Liver (tissue), 3 donors: Measurements from ENCODE around the gene BMAL1.

Experiments used
- CTCF ChIP-seq: fragments of 150-350 bp; IDR thresholded peaks from 2 replicates; pipeline ENCODE4 v1.5.1; 2017; ENCODE audit warnings: improper control_type of control experiment, low read depth, low read length; ENCODE audit not compliant: missing input control
- EGR1 ChIP-seq, 2 donors: IDR thresholded peaks; 2 replicates each; pipeline ENCODE4 v1.6.1; 2016 to 2018; ENCODE audit warnings: antibody characterized with exemption in 2 of 2, low read depth in 2 of 2
- FOXA1 ChIP-seq: IDR thresholded peaks from 2 replicates; pipeline ENCODE4 v1.6.1; 2016; ENCODE audit warnings: antibody characterized with exemption
- GABPA ChIP-seq, 2 donors: IDR thresholded peaks in 1 of 2; conservative IDR thresholded peaks in 1 of 2; 2 replicates each; pipeline ENCODE4 v1.6.1; 2016; ENCODE audit warnings: antibody characterized with exemption in 2 of 2, mild to moderate bottlenecking in 1 of 2, moderate library complexity in 1 of 2
- HNF4G ChIP-seq: IDR thresholded peaks from 2 replicates; pipeline ENCODE4 v1.6.1; 2016; ENCODE audit warnings: antibody characterized with exemption
- JUND ChIP-seq, 2 donors: IDR thresholded peaks; 2 replicates each; pipeline ENCODE4 v1.6.1; 2016; ENCODE audit warnings: antibody characterized with exemption in 2 of 2
- NR2F2 ChIP-seq: IDR thresholded peaks from 2 replicates; pipeline ENCODE4 v1.6.1; 2016; ENCODE audit warnings: antibody characterized with exemption
- RAD21 ChIP-seq, 2 donors: IDR thresholded peaks; 2 replicates each; pipeline ENCODE4 v1.6.1; 2016; ENCODE audit warnings: antibody characterized with exemption in 2 of 2, mild to moderate bottlenecking in 2 of 2
- REST ChIP-seq: IDR thresholded peaks from 2 replicates; pipeline ENCODE4 v1.6.1; 2016; ENCODE audit warnings: antibody characterized with exemption, mild to moderate bottlenecking
- SP1 ChIP-seq: IDR thresholded peaks from 2 replicates; pipeline ENCODE4 v1.6.1; 2018; ENCODE audit warnings: antibody characterized with exemption, mild to moderate bottlenecking
- TAF1 ChIP-seq: conservative IDR thresholded peaks from 2 replicates; pipeline ENCODE4 v1.6.1; 2016; ENCODE audit warnings: antibody characterized with exemption, mild to moderate bottlenecking
- YY1 ChIP-seq: IDR thresholded peaks from 2 replicates; pipeline ENCODE4 v1.6.1; 2016; ENCODE audit warnings: antibody characterized with exemption, mild to moderate bottlenecking
- ZBTB33 ChIP-seq: IDR thresholded peaks from 2 replicates; pipeline ENCODE4 v1.6.1; 2016; ENCODE audit warnings: antibody characterized with exemption
- TF ChIP-seq, protein P1 (sequence below): IDR thresholded peaks from 2 replicates; pipeline ENCODE4 v1.6.1; 2016; ENCODE audit warnings: antibody characterized with exemption
- donor health status: healthy.
- donor health status: healthy.

- TF ChIP-seq CTCF (no peak), TAF1 (no peak), ZBTB33 (no peak), JUND (IDR thresholded peaks at IDR 0.05) (no peak), EGR1 (IDR thresholded peaks at IDR 0.05; ENCODE audit: low read depth in 2 of 2) (no peak), RAD21 (IDR thresholded peaks at IDR 0.05) (no peak), FOXA1 (no peak), YY1 (no peak), REST (no peak), SP1 (no peak), NR2F2 (no peak), GABPA (IDR thresholded peaks at IDR 0.05 in 1 of 2, conservative IDR thresholded peaks at IDR 0.05 in 1 of 2) (no peak), HNF4G (no peak)
- TF ChIP-seq, protein P1, sequence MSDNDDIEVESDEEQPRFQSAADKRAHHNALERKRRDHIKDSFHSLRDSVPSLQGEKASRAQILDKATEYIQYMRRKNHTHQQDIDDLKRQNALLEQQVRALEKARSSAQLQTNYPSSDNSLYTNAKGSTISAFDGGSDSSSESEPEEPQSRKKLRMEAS, result no peak
These were observed 7.4 kb downstream of the BMAL1 start for GRCh38 chr11:13284776-13285588.
